H1 (cell line): ENCODE data around the gene EIF4E1B. TPM values are rescaled to one million over a fixed set of nuclear protein-coding genes. Genes with fewer than 3 reads are reported as not detected.

ENCODE experiments used
- CTCF ChIA-PET: fragments of 300-600 bp; sonication (Branson Sonifier 250); formaldehyde crosslinking; loops from one replicate; lab custom pipeline; 2021; ENCODE audit not compliant: partially characterized antibody; lab: Charles Lee
- POLR2A ChIA-PET: fragments of 300-600 bp; sonication (Branson Sonifier 250); formaldehyde crosslinking; loops from one replicate; lab custom pipeline; 2021; ENCODE audit warnings: inconsistent platforms; ENCODE audit not compliant: partially characterized antibody; lab: Charles Lee
- DNase-seq, 2 experiments: peaks; one replicate each; pipeline versions ENCODE4 v3.0.0 to v3.0.0-alpha.2; 2010 to 2022; ENCODE audit warnings: low spot score in 2 of 2, low read depth in 1 of 2, mixed read lengths in 1 of 2
- FAIRE-seq: peaks from 2 replicates; lab custom pipeline; 2011; peaks lifted over from hg19 to GRCh38; lab: Jason Lieb, UNC
- H2AFZ ChIP-seq: 2 replicates; pipeline ENCODE4 v1.8.1; 2012; ENCODE audit warnings: low read length, inconsistent platforms
- H2AK5ac ChIP-seq: 2 replicates; pipeline ENCODE4 v1.6.1; 2013; ENCODE audit warnings: low read depth, low read length
- H2BK120ac ChIP-seq: replicated peaks from 2 replicates; pipeline ENCODE3; 2013; ENCODE audit warnings: low read depth, low read length, inconsistent platforms
- H2BK12ac ChIP-seq: 2 replicates; pipeline ENCODE4 v1.6.1; 2013; ENCODE audit warnings: low read depth, low read length
- H2BK15ac ChIP-seq: 2 replicates; pipeline ENCODE4 v1.6.1; 2013; ENCODE audit warnings: low read length
- H2BK20ac ChIP-seq: 2 replicates; pipeline ENCODE4 v1.6.1; 2013; ENCODE audit warnings: low read length
- H2BK5ac ChIP-seq: 2 replicates; pipeline ENCODE4 v1.6.1; 2013; ENCODE audit warnings: low read depth, low read length
- H3K14ac ChIP-seq: 2 replicates; pipeline ENCODE4 v1.6.1; 2013; ENCODE audit warnings: inconsistent platforms; ENCODE audit not compliant: insufficient read length
- H3K18ac ChIP-seq: 2 replicates; pipeline ENCODE4 v1.6.1; 2013; ENCODE audit warnings: low read length; ENCODE audit errors: extremely low read depth
- H3K23ac ChIP-seq: 2 replicates; pipeline ENCODE4 v1.6.1; 2013; ENCODE audit warnings: inconsistent platforms; ENCODE audit not compliant: insufficient read length
- H3K23me2 ChIP-seq: 2 replicates; pipeline ENCODE4 v1.6.1; 2013; ENCODE audit warnings: low read depth, low read length
- H3K27ac ChIP-seq: 2 replicates; pipeline ENCODE4 v1.6.1; 2011; ENCODE audit warnings: low read depth, low read length, inconsistent platforms
- H3K27me3 ChIP-seq, 4 experiments: replicated peaks in 1 of 4; 1 replicate in 1 of 4; 2 replicates in 3 of 4; pipeline versions ENCODE4 v1.6.1 to v1.8.1; 2011 to 2013; ENCODE audit warnings: low read length in 3 of 4, mild to moderate bottlenecking in 3 of 4, inconsistent platforms in 2 of 4, mixed read lengths in 2 of 4, moderate library complexity in 1 of 4; ENCODE audit not compliant: control insufficient read depth in 3 of 4, insufficient read depth in 3 of 4; ENCODE audit errors: extremely low read depth in 1 of 4
- H3K36me3 ChIP-seq, 4 experiments: 2 replicates each; pipeline versions ENCODE4 v1.6.1 to v1.8.1; 2011 to 2013; ENCODE audit warnings: mild to moderate bottlenecking in 4 of 4, low read length in 3 of 4, moderate library complexity in 2 of 4, control low read depth in 1 of 4, inconsistent platforms in 1 of 4; ENCODE audit not compliant: insufficient read depth in 4 of 4, control insufficient read depth in 2 of 4
- H3K4ac ChIP-seq: replicated peaks from 2 replicates; pipeline ENCODE3; 2013; ENCODE audit warnings: low read length, low read depth, mixed read lengths, inconsistent platforms; ENCODE audit not compliant: insufficient read length
- H3K4me1 ChIP-seq, 4 experiments: replicated peaks in 1 of 4; 1 replicate in 1 of 4; 2 replicates in 3 of 4; pipeline versions ENCODE4 v1.6.1 to v1.8.1; 2011 to 2013; ENCODE audit warnings: low read length in 3 of 4, inconsistent platforms in 2 of 4, mixed read lengths in 1 of 4; ENCODE audit not compliant: insufficient read depth in 4 of 4, control insufficient read depth in 3 of 4
- H3K4me2 ChIP-seq, 2 experiments: 2 replicates each; pipeline versions ENCODE4 v1.6.1 to v1.8.1; 2011 to 2013; ENCODE audit warnings: low read depth in 2 of 2, low read length in 2 of 2, control low read depth in 1 of 2, inconsistent platforms in 1 of 2, mild to moderate bottlenecking in 1 of 2; ENCODE audit not compliant: insufficient read depth in 1 of 2
- H3K4me3 ChIP-seq, 4 experiments: fragments of 200-600, 300-600 bp in 1 of 4; sonication (generic), shearing (Covaris generic), sonication (Bioruptor Twin) in 1 of 4; 2 replicates each; pipeline versions ENCODE4 v1.5.1 to v1.8.1; 2011 to 2016; ENCODE audit warnings: low read length in 4 of 4, low read depth in 3 of 4, control low read depth in 2 of 4, inconsistent platforms in 2 of 4, mild to moderate bottlenecking in 2 of 4, mixed read lengths in 1 of 4, moderate library complexity in 1 of 4; ENCODE audit not compliant: insufficient read depth in 2 of 4; ENCODE audit errors: extremely low read depth in 1 of 4
- H3K56ac ChIP-seq: replicated peaks from 2 replicates; pipeline ENCODE3; 2013; ENCODE audit warnings: low read depth, mild to moderate bottlenecking, mixed read lengths, low read length, inconsistent platforms; ENCODE audit not compliant: insufficient read length
- H3K79me1 ChIP-seq: 2 replicates; pipeline ENCODE4 v1.6.1; 2013; ENCODE audit warnings: low read depth, low read length, control low read depth
- H3K79me2 ChIP-seq, 2 experiments: 2 replicates each; pipeline versions ENCODE4 v1.6.1 to v1.8.1; 2012 to 2013; ENCODE audit warnings: low read length in 2 of 2, mild to moderate bottlenecking in 2 of 2, inconsistent platforms in 1 of 2; ENCODE audit not compliant: insufficient read depth in 2 of 2, control insufficient read depth in 1 of 2
- H3K9ac ChIP-seq, 4 experiments: replicated peaks in 1 of 4; 1 replicate in 1 of 4; 2 replicates in 3 of 4; pipeline versions ENCODE4 v1.6.1 to v1.8.1; 2011 to 2013; ENCODE audit warnings: low read depth in 3 of 4, low read length in 3 of 4, control low read depth in 2 of 4, mild to moderate bottlenecking in 2 of 4, moderate library complexity in 2 of 4, inconsistent platforms in 1 of 4; ENCODE audit errors: extremely low read depth in 1 of 4
- H3K9me3 ChIP-seq, 2 experiments: 2 replicates each; pipeline versions ENCODE4 v1.6.1 to v1.8.1; 2012 to 2013; ENCODE audit warnings: mild to moderate bottlenecking in 2 of 2, moderate library complexity in 2 of 2, control low read depth in 1 of 2, inconsistent platforms in 1 of 2, low read depth in 1 of 2, low read length in 1 of 2, mixed read lengths in 1 of 2; ENCODE audit not compliant: insufficient read depth in 2 of 2
- H4K20me1 ChIP-seq, 2 experiments: replicated peaks in 1 of 2; 2 replicates each; pipeline versions ENCODE3 to v1.8.1; 2011 to 2013; ENCODE audit warnings: inconsistent platforms in 2 of 2, low read length in 2 of 2, mild to moderate bottlenecking in 1 of 2; ENCODE audit not compliant: insufficient read depth in 2 of 2, control insufficient read depth in 1 of 2
- H4K5ac ChIP-seq: 2 replicates; pipeline ENCODE4 v1.6.1; 2013; ENCODE audit warnings: low read length, low read depth, mixed read lengths, inconsistent platforms; ENCODE audit not compliant: insufficient read length
- H4K8ac ChIP-seq: 2 replicates; pipeline ENCODE4 v1.8.0; 2013; ENCODE audit warnings: mild to moderate bottlenecking, moderate library complexity, low read length, inconsistent platforms; ENCODE audit not compliant: insufficient read depth; ENCODE audit errors: extremely low read depth
- H4K91ac ChIP-seq: replicated peaks from 2 replicates; pipeline ENCODE3; 2013; ENCODE audit warnings: low read length, mixed read lengths, inconsistent platforms; ENCODE audit not compliant: insufficient read length
- CBX8 ChIP-seq: fragments of 300-800, 300-1000 bp; sonication (generic); IDR thresholded peaks from 2 replicates; pipeline ENCODE4 v1.7.1; 2016; ENCODE audit warnings: low read depth, low read length, borderline replicate concordance
- CHD1 ChIP-seq: IDR thresholded peaks from 2 replicates; pipeline ENCODE4 v1.6.1; 2012; ENCODE audit warnings: low read depth, low read length, improper control_type of control experiment
- E2F6 ChIP-seq: IDR thresholded peaks from 2 replicates; pipeline ENCODE4 v1.6.1; 2012; ENCODE audit warnings: inconsistent platforms
- JUN ChIP-seq: IDR thresholded peaks from 2 replicates; pipeline ENCODE4 v1.6.1; 2011; ENCODE audit warnings: low read depth, mild to moderate bottlenecking, improper control_type of control experiment, low read length
- KDM4A ChIP-seq: IDR thresholded peaks from one replicate; pipeline ENCODE4 v1.7.1; 2012; ENCODE audit warnings: low read depth, mild to moderate bottlenecking, moderate library complexity, low read length, inconsistent platforms; ENCODE audit not compliant: severe bottlenecking
- MAFK ChIP-seq: IDR thresholded peaks from 2 replicates; pipeline ENCODE4 v1.6.1; 2012; ENCODE audit warnings: low read depth, mild to moderate bottlenecking, improper control_type of control experiment, low read length
- TAF7 ChIP-seq: optimal IDR thresholded peaks from 2 replicates; pipeline ENCODE3; 2011; ENCODE audit warnings: low read depth, mild to moderate bottlenecking, inconsistent platforms, low read length, moderate library complexity, borderline replicate concordance
- WGBS, 2 experiments: shearing (Covaris generic) in 1 of 2; methylation state at CpG; one replicate each; pipeline versions ENCODE4 v1.1.6 to v1.1.7; 2013 to 2015; ENCODE audit warnings: low lambda C conversion rate in 2 of 2, mixed read lengths in 2 of 2, inconsistent platforms in 1 of 2, low coverage in 1 of 2, missing lambda C conversion rate in 1 of 2; ENCODE audit not compliant: insufficient replicate concordance in 2 of 2, insufficient coverage in 1 of 2, insufficient read length in 1 of 2; ENCODE audit errors: extremely low coverage in 1 of 2, missing lambda C conversion rate in 1 of 2; 5-methylcytosine and 5-hydroxymethylcytosine counted together
- polyA plus RNA-seq, 7 experiments: library from polyadenylated mRNA; depleted of rRNA in 3 of 7; stranded (reverse) in 5 of 7; unstranded in 2 of 7; fragments of >200 nt in 5 of 7; fragments of 200-250 nt in 2 of 7; gene quantifications; 1 replicate in 5 of 7; 2 replicates in 1 of 7; 4 replicates in 1 of 7; pipeline versions ENCODE4 v1.2.1 to v1.2.3, GENCODE V29; 2011 to 2013; ENCODE audit warnings: missing spikeins in 2 of 7, mixed read lengths in 2 of 7
- total RNA-seq: library from RNA; stranded (reverse); fragmentation: NEBNext Ultra II Directional; extraction: Animal tissue kit (Norgen Biotek cat#: 25700); gene quantifications from 2 replicates; pipeline ENCODE4 v1.2.1, GENCODE V29; 2021

EIF4E1B gene
- total and polyA plus RNA-seq, 2 of the 8 experiments (the other 6 are each of a cell fraction or from before 2014, with no cell fraction given): 0.97 to 1.3 TPM

DNA sequence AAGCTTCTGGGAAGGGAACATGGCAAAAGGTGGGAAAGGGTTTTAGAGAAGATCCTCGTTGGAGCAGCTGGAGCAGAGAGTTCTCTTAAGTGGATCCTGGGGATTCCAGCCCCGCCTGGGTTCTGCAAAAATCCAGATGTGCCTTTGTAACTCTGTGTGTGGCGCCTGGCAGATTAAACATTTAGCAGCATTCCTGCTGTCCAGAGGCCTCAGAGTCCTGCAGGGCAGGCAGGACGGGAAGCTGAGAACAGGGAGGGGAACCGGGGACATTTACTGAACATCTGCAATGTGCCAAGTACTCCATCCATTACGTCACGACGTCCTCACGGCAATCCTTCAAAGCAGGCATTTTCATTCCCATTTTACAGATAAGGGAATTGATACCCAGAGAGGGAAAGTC lies 6.0 kb downstream of the EIF4E1B start:
- Histone ChIP-seq H4K20me1 (no peaks in the 10 kb centered on the region), H3K23ac (no peak overlapping the region), H3K79me2 (no peaks in the 10 kb centered on the region), H2AK5ac (no peak overlapping the region), H4K8ac (no peak overlapping the region), H3K27ac (no peak overlapping the region), H3K14ac (no peak overlapping the region), H2BK20ac (no peak overlapping the region), H3K23me2 (no peaks in the 10 kb centered on the region), H3K18ac (no peak overlapping the region), H3K27me3 (peaks cover 0 to 5% (median 5%) of the 10 kb centered on the region in 4 experiments; a peak in 5 of 7 replicates), H3K9ac (no peak overlapping the region), H3K79me1 (no peaks in the 10 kb centered on the region), H3K4me1 (peaks cover 0 to 14% (median 1%) of the 10 kb centered on the region in 4 experiments; a peak in 5 of 7 replicates), H4K5ac (no peak overlapping the region), H4K91ac (no peak overlapping the region), H3K9me3 (peaks cover 0 to 3% of the 10 kb centered on the region in 2 experiments; a peak in 1 of 4 replicates), H2BK12ac (no peak overlapping the region), H3K36me3 (no peaks in the 10 kb centered on the region), H3K4me2 (no peak overlapping the region), H2BK5ac (no peak overlapping the region), H2BK120ac (no peak overlapping the region), H3K56ac (no peak overlapping the region), H3K4me3 (no peak overlapping the region), H2BK15ac (no peak overlapping the region), H2AFZ (no peak overlapping the region), H3K4ac (no peak overlapping the region)
- no peak for DNase-seq
- POLR2A ChIA-PET: interaction anchor here (0.9 to 1.3 kb wide), 2 partner anchors 13 to 21 kb away, joined by 3 read pairs; no protein-coding TSS in a partner anchor
- CTCF ChIA-PET: interaction anchor here (0.8 to 1.4 kb wide), 4 partner anchors 14 to 62 kb away, joined by 3 to 5 read pairs (median 4); no protein-coding TSS in a partner anchor
- TF ChIP-seq TAF7 (no peak), CBX8 (no peak), E2F6 (0 out of 2 replicates have a peak, but pooled peaks have one; percentile 36), MAFK (no peak), JUN (no peak), KDM4A (no peak), CHD1 (no peak)
- no peak for FAIRE-seq
- WGBS, 2 experiments: 79% methylated on average over 9 of the region's 9 CpGs; no CpG with 5 or more reads in 1 of the 2 experiments
